ENCODE data around the gene CTCF.
"Not testable (repeated sequence)": the region's sequence is repeated elsewhere in the genome, so short reads cannot be mapped to it uniquely, and the experiment has no call there.

CTCF gene

GRCh38 chr16:67562526-67562917, at the start of gene CTCF:
Gene CTCF (plus strand): TSS chr16:67562526. CDS start chr16:67610833, 48,307 bp downstream.
- no peaks in the 10 kb centered on the region for H3K27me3 Mint-ChIP-seq
- H3K4me1 Mint-ChIP-seq, result peaks cover 28 to 62% of the 10 kb centered on the region in 2 donors
- H3K27ac Mint-ChIP-seq, result peak within 1 kb of the TSS; percentile 96
- H3K4me3 Mint-ChIP-seq, result peak within 1 kb of the TSS; percentile 88 to 93
- DNase-seq (no peak), ATAC-seq (replicated peaks) (peak; percentile 56 to 59)
- peaks cover 6 to 7% of the 10 kb centered on the region in 2 donors for H3K36me3 Mint-ChIP-seq
- H3K9me3 Mint-ChIP-seq, result no peaks in the 10 kb centered on the region

- DNase-seq; H3K36me3 Mint-ChIP-seq; ATAC-seq (replicated peaks); H3K4me3 Mint-ChIP-seq; H3K27me3 Mint-ChIP-seq; H3K27ac Mint-ChIP-seq; H3K9me3 Mint-ChIP-seq: not testable (repeated sequence)
- H3K4me1 Mint-ChIP-seq, result peaks cover 33 to 56% of the 10 kb centered on the region in 2 donors
Observed at GRCh38 chr16:67513892-67514291, 48.4 kb upstream of the CTCF start.

GRCh38 chr16:67514382-67514828, 47.9 kb upstream of the CTCF start:
- DNase-seq (peak; percentile 89), ATAC-seq (replicated peaks) (peak; percentile 77 to 80)
- H3K4me1 Mint-ChIP-seq, result peaks cover 38 to 62% of the 10 kb centered on the region in 2 donors
- H3K36me3 Mint-ChIP-seq, result peaks cover 7 to 14% of the 10 kb centered on the region in 2 donors
- no peaks in the 10 kb centered on the region for H3K27me3 Mint-ChIP-seq
- peak overlapping the region in 1 of 2 donors; percentile 17 for H3K4me3 Mint-ChIP-seq
- peak overlapping the region; percentile 96 for H3K27ac Mint-ChIP-seq
- peaks cover 0 to 1% of the 10 kb centered on the region in 2 donors for H3K9me3 Mint-ChIP-seq

- Mint-ChIP-seq H3K36me3 (peaks cover 23 to 31% of the 10 kb centered on the region in 2 donors), H3K27ac (peak overlapping the region; percentile 96), H3K4me3 (peak overlapping the region; percentile 11 to 64), H3K4me1 (peaks cover 54 to 81% of the 10 kb centered on the region in 2 donors), H3K9me3 (peaks cover 0 to 1% of the 10 kb centered on the region in 2 donors), H3K27me3 (no peaks in the 10 kb centered on the region)
- no peak for DNase-seq
- no peak for ATAC-seq (replicated peaks)
Observed at GRCh38 chr16:67516296-67517154, 45.8 kb upstream of the CTCF start.

- Mint-ChIP-seq H3K27ac (peak overlapping the region; percentile 96), H3K4me3 (peak overlapping the region in 1 of 2 donors; percentile 64), H3K36me3 (peaks cover 23 to 31% of the 10 kb centered on the region in 2 donors), H3K27me3 (no peaks in the 10 kb centered on the region), H3K9me3 (peaks cover 0 to 1% of the 10 kb centered on the region in 2 donors), H3K4me1 (peaks cover 54 to 80% of the 10 kb centered on the region in 2 donors)
- no peak for DNase-seq
- ATAC-seq (replicated peaks), result no peak
Observed at GRCh38 chr16:67517155-67517445, 45.2 kb upstream of the CTCF start.

GRCh38 chr16:67517661-67518423, 44.5 kb upstream of the CTCF start:
- DNase-seq, result peak; percentile 84
- Mint-ChIP-seq H3K9me3 (no peaks in the 10 kb centered on the region), H3K36me3 (peaks cover 27 to 33% of the 10 kb centered on the region in 2 donors), H3K27ac (peak overlapping the region; percentile 96), H3K4me1 (peaks cover 56 to 82% of the 10 kb centered on the region in 2 donors), H3K27me3 (no peaks in the 10 kb centered on the region), H3K4me3 (peak overlapping the region; percentile 94 to 95)
- ATAC-seq (replicated peaks), result peak; percentile 73 to 78

- H3K4me3 Mint-ChIP-seq, result peak overlapping the region; percentile 94 to 95
- peak overlapping the region; percentile 96 for H3K27ac Mint-ChIP-seq
- DNase-seq (no peak), ATAC-seq (replicated peaks) (no peak)
- peaks cover 30 to 36% of the 10 kb centered on the region in 2 donors for H3K36me3 Mint-ChIP-seq
- H3K9me3 Mint-ChIP-seq, result no peaks in the 10 kb centered on the region
- H3K4me1 Mint-ChIP-seq, result peaks cover 57 to 80% of the 10 kb centered on the region in 2 donors
- H3K27me3 Mint-ChIP-seq, result no peaks in the 10 kb centered on the region
Observed at GRCh38 chr16:67518676-67519075, 43.6 kb upstream of the CTCF start.

- no peak for ATAC-seq (replicated peaks)
- no peaks in the 10 kb centered on the region for H3K27me3 Mint-ChIP-seq
- no peak for DNase-seq
- H3K4me1 Mint-ChIP-seq, result peaks cover 60 to 85% of the 10 kb centered on the region in 2 donors
- no peaks in the 10 kb centered on the region for H3K9me3 Mint-ChIP-seq
- peak overlapping the region; percentile 96 for H3K27ac Mint-ChIP-seq
- peaks cover 32 to 41% of the 10 kb centered on the region in 2 donors for H3K36me3 Mint-ChIP-seq
- H3K4me3 Mint-ChIP-seq, result peak overlapping the region; percentile 94 to 95
Observed at GRCh38 chr16:67519242-67519641, 43.1 kb upstream of the CTCF start.

- Mint-ChIP-seq H3K4me1 (peaks cover 63 to 85% of the 10 kb centered on the region in 2 donors), H3K4me3 (peak overlapping the region; percentile 90 to 94), H3K27ac (peak overlapping the region; percentile 98), H3K9me3 (no peaks in the 10 kb centered on the region), H3K36me3 (peaks cover 46 to 57% of the 10 kb centered on the region in 2 donors), H3K27me3 (no peaks in the 10 kb centered on the region)
- ATAC-seq (replicated peaks), result peak; percentile 70 to 77
- peak; percentile 96 for DNase-seq
Observed at GRCh38 chr16:67521095-67521804, 41.1 kb upstream of the CTCF start.

GRCh38 chr16:67525176-67525860, 37.0 kb upstream of the CTCF start:
- Mint-ChIP-seq H3K36me3 (peaks cover 36 to 51% of the 10 kb centered on the region in 2 donors), H3K27me3 (no peaks in the 10 kb centered on the region), H3K4me3 (no peak overlapping the region), H3K4me1 (peaks cover 46 to 73% of the 10 kb centered on the region in 2 donors), H3K27ac (peak overlapping the region; percentile 53), H3K9me3 (no peaks in the 10 kb centered on the region)
- no peak for ATAC-seq (replicated peaks)
- DNase-seq, result no peak

GRCh38 chr16:67526149-67526791, 36.1 kb upstream of the CTCF start:
- DNase-seq (no peak), ATAC-seq (replicated peaks) (no peak)
- no peaks in the 10 kb centered on the region for H3K27me3 Mint-ChIP-seq
- no peak overlapping the region for H3K4me3 Mint-ChIP-seq
- no peaks in the 10 kb centered on the region for H3K9me3 Mint-ChIP-seq
- H3K36me3 Mint-ChIP-seq, result peaks cover 29 to 45% of the 10 kb centered on the region in 2 donors
- H3K27ac Mint-ChIP-seq, result peak overlapping the region; percentile 26
- H3K4me1 Mint-ChIP-seq, result peaks cover 45 to 73% of the 10 kb centered on the region in 2 donors

GRCh38 chr16:67528222-67528869, 34.0 kb upstream of the CTCF start, which contains the start of gene RIPOR1:
Gene RIPOR1 (plus strand): TSS chr16:67528829. CDS start chr16:67538447, 9,618 bp downstream.
- ATAC-seq (replicated peaks) (peak; percentile 28 to 30), DNase-seq (no peak)
- H3K27ac Mint-ChIP-seq, result peak within 1 kb of the TSS; percentile 96

More at GRCh38 chr16:67528222-67528869, 34.0 kb upstream of the CTCF start, which contains the start of gene RIPOR1:
- Mint-ChIP-seq H3K4me3 (peak within 1 kb of the TSS; percentile 88 to 95), H3K27me3 (no peaks in the 10 kb centered on the region), H3K9me3 (no peaks in the 10 kb centered on the region), H3K36me3 (peaks cover 28 to 46% of the 10 kb centered on the region in 2 donors), H3K4me1 (peaks cover 51 to 79% of the 10 kb centered on the region in 2 donors)

All from stimulated activated naive B cell treated with anti-CD40 and anti-IgM and Interleukin-4, amounts not matched to agents 10 μg/mL and 1 μg/mL and 100 μg/mL, for 72 hours (primary cell).